H1 (cell line): Measurements from ENCODE around the gene ADGRB2. TPM values are rescaled to one million over a fixed set of nuclear protein-coding genes. Genes with fewer than 3 reads are reported as not detected.

Experiments
- BRCA1 ChIP-seq: IDR thresholded peaks from 2 replicates; pipeline ENCODE4 v1.6.1; 2012; ENCODE audit warnings: low read depth, low read length, improper control_type of control experiment
- CTBP2 ChIP-seq: IDR thresholded peaks from 2 replicates; pipeline ENCODE4 v1.7.0; 2011; ENCODE audit warnings: borderline replicate concordance, mild to moderate bottlenecking, moderate library complexity, mixed read lengths, low read length; ENCODE audit not compliant: insufficient read depth, insufficient read length
- EZH2 ChIP-seq: fragments of 200-600 bp; sonication (generic); IDR thresholded peaks from 2 replicates; pipeline ENCODE4 v1.7.1; 2012; ENCODE audit warnings: low read depth, mild to moderate bottlenecking, moderate library complexity, low read length, inconsistent platforms; ENCODE audit not compliant: severe bottlenecking
- GTF2F1 ChIP-seq: IDR thresholded peaks from 2 replicates; pipeline ENCODE4 v1.6.1; 2012; ENCODE audit warnings: low read depth, low read length, improper control_type of control experiment, borderline replicate concordance
- KDM5A ChIP-seq: fragments of 200-600 bp; IDR thresholded peaks from 2 replicates; pipeline ENCODE4 v1.7.1; 2012; ENCODE audit warnings: mild to moderate bottlenecking, low read length, inconsistent platforms, mixed read lengths
- SIN3A ChIP-seq, 2 experiments: IDR thresholded peaks in 1 of 2; conservative IDR thresholded peaks in 1 of 2; 2 replicates each; pipeline ENCODE4 v1.6.1; 2011 to 2012; ENCODE audit warnings: low read length in 2 of 2, improper control_type of control experiment in 1 of 2, low read depth in 1 of 2, mild to moderate bottlenecking in 1 of 2
- polyA plus RNA-seq, 7 experiments: library from polyadenylated mRNA; depleted of rRNA in 3 of 7; stranded (reverse) in 5 of 7; unstranded in 2 of 7; fragments of >200 nt in 5 of 7; fragments of 200-250 nt in 2 of 7; gene quantifications; 1 replicate in 5 of 7; 2 replicates in 1 of 7; 4 replicates in 1 of 7; pipeline versions ENCODE4 v1.2.1 to v1.2.3, GENCODE V29; 2011 to 2013; ENCODE audit warnings: missing spikeins in 2 of 7, mixed read lengths in 2 of 7
- total RNA-seq: library from RNA; stranded (reverse); fragmentation: NEBNext Ultra II Directional; extraction: Animal tissue kit (Norgen Biotek cat#: 25700); gene quantifications from 2 replicates; pipeline ENCODE4 v1.2.1, GENCODE V29; 2021
- TF ChIP-seq, protein P1 (sequence below): fragments of 300-600 bp; sonication (generic); IDR thresholded peaks from 2 replicates; pipeline ENCODE4 v1.7.1; 2012; ENCODE audit warnings: low read length, moderate library complexity, mild to moderate bottlenecking, inconsistent platforms; ENCODE audit not compliant: insufficient replicate concordance
- TF ChIP-seq, protein P2 (sequence below): IDR thresholded peaks from 2 replicates; pipeline ENCODE4 v1.6.1; 2011; ENCODE audit warnings: low read length, improper control_type of control experiment
- TF ChIP-seq, protein P3 (sequence below): IDR thresholded peaks from 2 replicates; pipeline ENCODE4 v1.6.1; 2012; ENCODE audit warnings: inconsistent platforms

ADGRB2 gene
- total and polyA plus RNA-seq, 2 of the 8 experiments (the other 6 are each of a cell fraction or from before 2014, with no cell fraction given) = 15.6 to 26.2 TPM

DNA sequence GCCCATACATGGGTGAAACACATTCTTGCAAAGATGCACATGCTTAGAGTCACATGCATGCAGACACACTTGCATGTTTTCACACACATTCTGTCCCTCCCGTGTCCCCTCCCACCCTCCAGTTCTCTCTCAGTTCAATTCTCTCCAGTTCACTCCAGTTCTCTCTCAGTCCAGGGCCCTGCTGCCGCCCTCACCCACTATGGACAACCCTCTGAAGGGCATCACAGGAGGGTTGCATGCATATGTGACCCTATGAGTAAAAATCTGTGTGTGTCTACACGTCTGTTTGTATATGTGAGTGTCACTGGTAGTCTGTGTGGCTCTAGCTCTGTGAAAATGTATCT is 21.8 kb upstream of the ADGRB2 start (continued):
- TF ChIP-seq, protein P1, sequence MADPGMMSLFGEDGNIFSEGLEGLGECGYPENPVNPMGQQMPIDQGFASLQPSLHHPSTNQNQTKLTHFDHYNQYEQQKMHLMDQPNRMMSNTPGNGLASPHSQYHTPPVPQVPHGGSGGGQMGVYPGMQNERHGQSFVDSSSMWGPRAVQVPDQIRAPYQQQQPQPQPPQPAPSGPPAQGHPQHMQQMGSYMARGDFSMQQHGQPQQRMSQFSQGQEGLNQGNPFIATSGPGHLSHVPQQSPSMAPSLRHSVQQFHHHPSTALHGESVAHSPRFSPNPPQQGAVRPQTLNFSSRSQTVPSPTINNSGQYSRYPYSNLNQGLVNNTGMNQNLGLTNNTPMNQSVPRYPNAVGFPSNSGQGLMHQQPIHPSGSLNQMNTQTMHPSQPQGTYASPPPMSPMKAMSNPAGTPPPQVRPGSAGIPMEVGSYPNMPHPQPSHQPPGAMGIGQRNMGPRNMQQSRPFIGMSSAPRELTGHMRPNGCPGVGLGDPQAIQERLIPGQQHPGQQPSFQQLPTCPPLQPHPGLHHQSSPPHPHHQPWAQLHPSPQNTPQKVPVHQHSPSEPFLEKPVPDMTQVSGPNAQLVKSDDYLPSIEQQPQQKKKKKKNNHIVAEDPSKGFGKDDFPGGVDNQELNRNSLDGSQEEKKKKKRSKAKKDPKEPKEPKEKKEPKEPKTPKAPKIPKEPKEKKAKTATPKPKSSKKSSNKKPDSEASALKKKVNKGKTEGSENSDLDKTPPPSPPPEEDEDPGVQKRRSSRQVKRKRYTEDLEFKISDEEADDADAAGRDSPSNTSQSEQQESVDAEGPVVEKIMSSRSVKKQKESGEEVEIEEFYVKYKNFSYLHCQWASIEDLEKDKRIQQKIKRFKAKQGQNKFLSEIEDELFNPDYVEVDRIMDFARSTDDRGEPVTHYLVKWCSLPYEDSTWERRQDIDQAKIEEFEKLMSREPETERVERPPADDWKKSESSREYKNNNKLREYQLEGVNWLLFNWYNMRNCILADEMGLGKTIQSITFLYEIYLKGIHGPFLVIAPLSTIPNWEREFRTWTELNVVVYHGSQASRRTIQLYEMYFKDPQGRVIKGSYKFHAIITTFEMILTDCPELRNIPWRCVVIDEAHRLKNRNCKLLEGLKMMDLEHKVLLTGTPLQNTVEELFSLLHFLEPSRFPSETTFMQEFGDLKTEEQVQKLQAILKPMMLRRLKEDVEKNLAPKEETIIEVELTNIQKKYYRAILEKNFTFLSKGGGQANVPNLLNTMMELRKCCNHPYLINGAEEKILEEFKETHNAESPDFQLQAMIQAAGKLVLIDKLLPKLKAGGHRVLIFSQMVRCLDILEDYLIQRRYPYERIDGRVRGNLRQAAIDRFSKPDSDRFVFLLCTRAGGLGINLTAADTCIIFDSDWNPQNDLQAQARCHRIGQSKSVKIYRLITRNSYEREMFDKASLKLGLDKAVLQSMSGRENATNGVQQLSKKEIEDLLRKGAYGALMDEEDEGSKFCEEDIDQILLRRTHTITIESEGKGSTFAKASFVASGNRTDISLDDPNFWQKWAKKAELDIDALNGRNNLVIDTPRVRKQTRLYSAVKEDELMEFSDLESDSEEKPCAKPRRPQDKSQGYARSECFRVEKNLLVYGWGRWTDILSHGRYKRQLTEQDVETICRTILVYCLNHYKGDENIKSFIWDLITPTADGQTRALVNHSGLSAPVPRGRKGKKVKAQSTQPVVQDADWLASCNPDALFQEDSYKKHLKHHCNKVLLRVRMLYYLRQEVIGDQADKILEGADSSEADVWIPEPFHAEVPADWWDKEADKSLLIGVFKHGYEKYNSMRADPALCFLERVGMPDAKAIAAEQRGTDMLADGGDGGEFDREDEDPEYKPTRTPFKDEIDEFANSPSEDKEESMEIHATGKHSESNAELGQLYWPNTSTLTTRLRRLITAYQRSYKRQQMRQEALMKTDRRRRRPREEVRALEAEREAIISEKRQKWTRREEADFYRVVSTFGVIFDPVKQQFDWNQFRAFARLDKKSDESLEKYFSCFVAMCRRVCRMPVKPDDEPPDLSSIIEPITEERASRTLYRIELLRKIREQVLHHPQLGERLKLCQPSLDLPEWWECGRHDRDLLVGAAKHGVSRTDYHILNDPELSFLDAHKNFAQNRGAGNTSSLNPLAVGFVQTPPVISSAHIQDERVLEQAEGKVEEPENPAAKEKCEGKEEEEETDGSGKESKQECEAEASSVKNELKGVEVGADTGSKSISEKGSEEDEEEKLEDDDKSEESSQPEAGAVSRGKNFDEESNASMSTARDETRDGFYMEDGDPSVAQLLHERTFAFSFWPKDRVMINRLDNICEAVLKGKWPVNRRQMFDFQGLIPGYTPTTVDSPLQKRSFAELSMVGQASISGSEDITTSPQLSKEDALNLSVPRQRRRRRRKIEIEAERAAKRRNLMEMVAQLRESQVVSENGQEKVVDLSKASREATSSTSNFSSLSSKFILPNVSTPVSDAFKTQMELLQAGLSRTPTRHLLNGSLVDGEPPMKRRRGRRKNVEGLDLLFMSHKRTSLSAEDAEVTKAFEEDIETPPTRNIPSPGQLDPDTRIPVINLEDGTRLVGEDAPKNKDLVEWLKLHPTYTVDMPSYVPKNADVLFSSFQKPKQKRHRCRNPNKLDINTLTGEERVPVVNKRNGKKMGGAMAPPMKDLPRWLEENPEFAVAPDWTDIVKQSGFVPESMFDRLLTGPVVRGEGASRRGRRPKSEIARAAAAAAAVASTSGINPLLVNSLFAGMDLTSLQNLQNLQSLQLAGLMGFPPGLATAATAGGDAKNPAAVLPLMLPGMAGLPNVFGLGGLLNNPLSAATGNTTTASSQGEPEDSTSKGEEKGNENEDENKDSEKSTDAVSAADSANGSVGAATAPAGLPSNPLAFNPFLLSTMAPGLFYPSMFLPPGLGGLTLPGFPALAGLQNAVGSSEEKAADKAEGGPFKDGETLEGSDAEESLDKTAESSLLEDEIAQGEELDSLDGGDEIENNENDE = no peak
- TF ChIP-seq, protein P2, sequence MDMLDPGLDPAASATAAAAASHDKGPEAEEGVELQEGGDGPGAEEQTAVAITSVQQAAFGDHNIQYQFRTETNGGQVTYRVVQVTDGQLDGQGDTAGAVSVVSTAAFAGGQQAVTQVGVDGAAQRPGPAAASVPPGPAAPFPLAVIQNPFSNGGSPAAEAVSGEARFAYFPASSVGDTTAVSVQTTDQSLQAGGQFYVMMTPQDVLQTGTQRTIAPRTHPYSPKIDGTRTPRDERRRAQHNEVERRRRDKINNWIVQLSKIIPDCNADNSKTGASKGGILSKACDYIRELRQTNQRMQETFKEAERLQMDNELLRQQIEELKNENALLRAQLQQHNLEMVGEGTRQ = no peak
- TF ChIP-seq EZH2 (no peak), KDM5A (no peak), GTF2F1 (no peak), CTBP2 (no peak), SIN3A (conservative IDR thresholded peaks at IDR 0.05 in 1 of 2, IDR thresholded peaks at IDR 0.05 in 1 of 2; ENCODE audit: low read depth in 1 of 2, low read length in 2 of 2) (no peak), BRCA1 (no peak)
- TF ChIP-seq, protein P3, sequence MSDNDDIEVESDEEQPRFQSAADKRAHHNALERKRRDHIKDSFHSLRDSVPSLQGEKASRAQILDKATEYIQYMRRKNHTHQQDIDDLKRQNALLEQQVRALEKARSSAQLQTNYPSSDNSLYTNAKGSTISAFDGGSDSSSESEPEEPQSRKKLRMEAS = no peak
